ENCODE measurements around the gene CCDC174.

GRCh38 chr3:14605744-14606143 is 45.8 kb upstream of the CCDC174 start:
- no peak for TF ChIP-seq CTCF (IDR thresholded peaks at IDR 0.05)
- no peak for TF ChIP-seq POLR2AphosphoS5 (IDR thresholded peaks at IDR 0.05)
